Ectodermal cell (in vitro differentiated cells): ENCODE data around the gene AMIGO1.
A peak's percentile ranks its signal among the peaks of the same experiment; 100 is the strongest.
"Not testable (repeated sequence)": the region's sequence is repeated elsewhere in the genome, so short reads cannot be mapped to it uniquely, and the experiment has no call there.

ENCODE experiments used
- H3K27ac ChIP-seq: 2 replicates; pipeline ENCODE4 v1.7.0; 2013; ENCODE audit warnings: mild to moderate bottlenecking, low read depth, low read length; ENCODE audit not compliant: insufficient read depth, poor library complexity, severe bottlenecking
- H3K27me3 ChIP-seq: 2 replicates; pipeline ENCODE4 v1.7.0; 2013; ENCODE audit warnings: mild to moderate bottlenecking, low read length; ENCODE audit not compliant: insufficient read depth, control insufficient read depth, poor library complexity, severe bottlenecking
- H3K36me3 ChIP-seq: one replicate; pipeline ENCODE4 v1.7.0; 2013; ENCODE audit warnings: low read length; ENCODE audit not compliant: control insufficient read depth, insufficient read depth
- H3K4me1 ChIP-seq: one replicate; pipeline ENCODE4 v1.7.0; 2013; ENCODE audit warnings: low read length; ENCODE audit not compliant: control insufficient read depth, insufficient read depth
- H3K4me3 ChIP-seq: 2 replicates; pipeline ENCODE4 v1.7.0; 2013; ENCODE audit warnings: low read depth, low read length, control low read depth; ENCODE audit not compliant: insufficient read depth
- H3K9me3 ChIP-seq: 2 replicates; pipeline ENCODE4 v1.7.0; 2013; ENCODE audit warnings: mild to moderate bottlenecking, low read length, moderate library complexity; ENCODE audit not compliant: control insufficient read depth
- WGBS, 2 experiments: methylation state at CpG; one replicate each; pipeline ENCODE4 v1.1.7; 2013; ENCODE audit warnings: missing lambda C conversion rate in 2 of 2; 5-methylcytosine and 5-hydroxymethylcytosine counted together

The AMIGO1 gene

GRCh38 chr1:109473284-109474057 lies 36.1 kb downstream of the AMIGO1 start:
- not testable (repeated sequence) for H3K36me3 ChIP-seq, H3K27ac ChIP-seq, H3K4me3 ChIP-seq, H3K9me3 ChIP-seq, H3K4me1 ChIP-seq
- H3K27me3 ChIP-seq: peaks cover 37% of the 10 kb centered on the region
- WGBS, 2 experiments: 92 to 94% methylated on average over 12 of the region's 12 CpGs

- Histone ChIP-seq H3K9me3 (no peaks in the 10 kb centered on the region), H3K4me1 (no peaks in the 10 kb centered on the region), H3K4me3 (no peak overlapping the region), H3K27ac (no peak overlapping the region), H3K27me3 (peaks cover 39% of the 10 kb centered on the region), H3K36me3 (no peaks in the 10 kb centered on the region)
- WGBS, 2 experiments: 67 to 68% methylated on average over 3 of the region's 3 CpGs
Measured at GRCh38 chr1:109472779-109473178, 36.7 kb downstream of the AMIGO1 start.

- Histone ChIP-seq H3K4me3 (no peak overlapping the region), H3K27ac (no peak overlapping the region), H3K4me1 (no peaks in the 10 kb centered on the region), H3K27me3 (peaks cover 53% of the 10 kb centered on the region), H3K9me3 (no peaks in the 10 kb centered on the region), H3K36me3 (no peaks in the 10 kb centered on the region)
- 79 to 81% methylated on average over 6 of the region's 6 CpGs for WGBS, 2 experiments
Measured at GRCh38 chr1:109470245-109470644, 39.3 kb downstream of the AMIGO1 start.

GRCh38 chr1:109468903-109469302 lies 40.6 kb downstream of the AMIGO1 start:
- no peaks in the 10 kb centered on the region for H3K9me3 ChIP-seq
- H3K27ac ChIP-seq: no peak overlapping the region
- WGBS, 2 experiments: 9 to 19% methylated on average over 2 of the region's 2 CpGs
- H3K4me3 ChIP-seq: no peak overlapping the region
- H3K27me3 ChIP-seq: peaks cover 67% of the 10 kb centered on the region
- H3K4me1 ChIP-seq: no peaks in the 10 kb centered on the region
- H3K36me3 ChIP-seq: no peaks in the 10 kb centered on the region

GRCh38 chr1:109468061-109468460 lies 41.5 kb downstream of the AMIGO1 start:
- Histone ChIP-seq H3K4me3 (no peak overlapping the region), H3K4me1 (no peaks in the 10 kb centered on the region), H3K27me3 (peaks cover 75% of the 10 kb centered on the region), H3K9me3 (no peaks in the 10 kb centered on the region), H3K36me3 (no peaks in the 10 kb centered on the region), H3K27ac (no peak overlapping the region)
- WGBS, 2 experiments: 90 to 92% methylated on average over 1 of the region's 1 CpG

GRCh38 chr1:109467301-109467777 lies 42.2 kb downstream of the AMIGO1 start:
- Histone ChIP-seq H3K9me3 (no peaks in the 10 kb centered on the region), H3K4me1 (no peaks in the 10 kb centered on the region), H3K36me3 (no peaks in the 10 kb centered on the region), H3K27ac (no peak overlapping the region), H3K27me3 (peaks cover 81% of the 10 kb centered on the region), H3K4me3 (peak overlapping the region; percentile 30)
- 12 to 13% methylated on average over 23 of the region's 23 CpGs for WGBS, 2 experiments

GRCh38 chr1:109466452-109467300 lies 42.9 kb downstream of the AMIGO1 start, which contains the start of gene SYPL2:
Gene SYPL2 (plus strand): TSS chr1:109466546. CDS start chr1:109466844, 298 bp downstream.
- Histone ChIP-seq H3K4me1 (no peaks in the 10 kb centered on the region), H3K9me3 (no peaks in the 10 kb centered on the region), H3K36me3 (no peaks in the 10 kb centered on the region), H3K4me3 (peak within 1 kb of the TSS; percentile 30), H3K27me3 (peaks cover 88% of the 10 kb centered on the region), H3K27ac (no peak within 1 kb of the TSS)
- 1% methylated on average over 87 to 88 of the region's 88 CpGs for WGBS, 2 experiments

GRCh38 chr1:109466125-109466451 lies 43.4 kb downstream of the AMIGO1 start:
- 6 to 7% methylated on average over 24 of the region's 24 CpGs for WGBS, 2 experiments
- Histone ChIP-seq H3K36me3 (no peaks in the 10 kb centered on the region), H3K27ac (no peak overlapping the region), H3K27me3 (peaks cover 91% of the 10 kb centered on the region), H3K4me1 (no peaks in the 10 kb centered on the region), H3K4me3 (peak overlapping the region; percentile 30), H3K9me3 (no peaks in the 10 kb centered on the region)

- no peaks in the 10 kb centered on the region for H3K9me3 ChIP-seq
- H3K4me3 ChIP-seq: no peak overlapping the region
- no peaks in the 10 kb centered on the region for H3K36me3 ChIP-seq
- no peak overlapping the region for H3K27ac ChIP-seq
- H3K27me3 ChIP-seq: peaks cover 14% of the 10 kb centered on the region
- WGBS, 2 experiments: 91 to 92% methylated on average over 4 of the region's 4 CpGs
- no peaks in the 10 kb centered on the region for H3K4me1 ChIP-seq
Measured at GRCh38 chr1:109457819-109458218, 51.7 kb downstream of the AMIGO1 start.

- WGBS, 2 experiments: 100% methylated on average over 1 of the region's 1 CpG; no CpG with 5 or more reads in 1 of the 2 experiments
- Histone ChIP-seq H3K27ac (no peak overlapping the region), H3K9me3 (no peaks in the 10 kb centered on the region), H3K27me3 (no peaks in the 10 kb centered on the region), H3K36me3 (no peaks in the 10 kb centered on the region), H3K4me3 (no peak overlapping the region), H3K4me1 (no peaks in the 10 kb centered on the region)
Measured at GRCh38 chr1:109454497-109455133, 54.9 kb downstream of the AMIGO1 start.
